ENCODE measurements around the gene CUEDC1. TPM values are rescaled to one million over a fixed set of nuclear protein-coding genes. Genes with fewer than 3 reads are reported as not detected.
A peak's percentile ranks its signal among the peaks of the same experiment; 100 is the strongest.

Gene CUEDC1
- total and polyA plus RNA-seq, 9 donors, result 6.7 to 30.2 (median 21.5) TPM

DNA sequence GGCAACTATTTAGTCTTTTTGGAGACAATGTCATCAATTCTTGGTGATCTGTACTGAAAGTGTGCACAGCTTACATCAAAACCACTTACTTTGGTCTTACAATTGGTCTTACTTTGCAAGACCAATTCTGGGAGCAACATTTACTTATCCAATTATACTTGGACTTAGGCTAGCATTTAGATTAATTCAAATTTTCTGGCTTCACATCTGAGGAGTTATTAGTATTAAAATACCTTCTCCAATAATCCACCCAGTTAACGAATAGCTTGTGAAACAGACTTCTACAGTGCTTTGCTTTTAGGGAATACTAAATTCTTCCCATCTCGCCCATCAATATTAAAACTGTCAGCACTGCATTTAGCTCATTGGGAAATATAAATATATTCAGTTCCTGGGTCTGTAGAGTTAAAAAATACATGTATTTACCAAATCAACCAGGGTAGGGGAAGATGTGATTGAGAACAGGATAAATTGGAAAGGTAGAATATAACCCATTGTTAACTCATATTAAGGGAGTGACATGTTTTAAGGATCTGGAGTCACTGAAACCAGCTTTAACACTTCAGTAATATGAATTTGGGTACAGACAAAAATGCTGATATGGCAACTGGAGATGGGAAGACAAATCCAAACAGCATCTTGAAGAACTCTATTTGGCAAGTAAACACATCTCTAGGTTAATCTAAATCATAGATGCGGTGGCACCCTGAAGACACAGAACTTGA is 42.0 kb upstream of the CUEDC1 start:
- TF ChIP-seq, protein P1, sequence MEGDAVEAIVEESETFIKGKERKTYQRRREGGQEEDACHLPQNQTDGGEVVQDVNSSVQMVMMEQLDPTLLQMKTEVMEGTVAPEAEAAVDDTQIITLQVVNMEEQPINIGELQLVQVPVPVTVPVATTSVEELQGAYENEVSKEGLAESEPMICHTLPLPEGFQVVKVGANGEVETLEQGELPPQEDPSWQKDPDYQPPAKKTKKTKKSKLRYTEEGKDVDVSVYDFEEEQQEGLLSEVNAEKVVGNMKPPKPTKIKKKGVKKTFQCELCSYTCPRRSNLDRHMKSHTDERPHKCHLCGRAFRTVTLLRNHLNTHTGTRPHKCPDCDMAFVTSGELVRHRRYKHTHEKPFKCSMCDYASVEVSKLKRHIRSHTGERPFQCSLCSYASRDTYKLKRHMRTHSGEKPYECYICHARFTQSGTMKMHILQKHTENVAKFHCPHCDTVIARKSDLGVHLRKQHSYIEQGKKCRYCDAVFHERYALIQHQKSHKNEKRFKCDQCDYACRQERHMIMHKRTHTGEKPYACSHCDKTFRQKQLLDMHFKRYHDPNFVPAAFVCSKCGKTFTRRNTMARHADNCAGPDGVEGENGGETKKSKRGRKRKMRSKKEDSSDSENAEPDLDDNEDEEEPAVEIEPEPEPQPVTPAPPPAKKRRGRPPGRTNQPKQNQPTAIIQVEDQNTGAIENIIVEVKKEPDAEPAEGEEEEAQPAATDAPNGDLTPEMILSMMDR (IDR thresholded peaks at IDR 0.05), result no peak
- TF ChIP-seq EP300 (IDR thresholded peaks at IDR 0.05) (no peak), POLR2A (IDR thresholded peaks at IDR 0.05) (no peak)
- Histone ChIP-seq H3K4me1 (ENCODE audit: insufficient read depth) (no peaks in the 10 kb centered on the region), H3K36me3 (no peaks in the 10 kb centered on the region), H3K27me3 (no peaks in the 10 kb centered on the region), H3K27ac (no peak overlapping the region), H3K9me3 (no peaks in the 10 kb centered on the region), H3K4me3 (no peak overlapping the region)
- intact Hi-C loops (cut with DNase I), result loop anchor here in 2 of 4 donors (5.0 kb wide), 1 partner anchor 140 kb away; no protein-coding TSS in a partner anchor
- no peak for DNase-seq
- 83 to 89% (median 85%) methylated on average over 3 of the region's 3 CpGs for WGBS, 3 donors

DNA sequence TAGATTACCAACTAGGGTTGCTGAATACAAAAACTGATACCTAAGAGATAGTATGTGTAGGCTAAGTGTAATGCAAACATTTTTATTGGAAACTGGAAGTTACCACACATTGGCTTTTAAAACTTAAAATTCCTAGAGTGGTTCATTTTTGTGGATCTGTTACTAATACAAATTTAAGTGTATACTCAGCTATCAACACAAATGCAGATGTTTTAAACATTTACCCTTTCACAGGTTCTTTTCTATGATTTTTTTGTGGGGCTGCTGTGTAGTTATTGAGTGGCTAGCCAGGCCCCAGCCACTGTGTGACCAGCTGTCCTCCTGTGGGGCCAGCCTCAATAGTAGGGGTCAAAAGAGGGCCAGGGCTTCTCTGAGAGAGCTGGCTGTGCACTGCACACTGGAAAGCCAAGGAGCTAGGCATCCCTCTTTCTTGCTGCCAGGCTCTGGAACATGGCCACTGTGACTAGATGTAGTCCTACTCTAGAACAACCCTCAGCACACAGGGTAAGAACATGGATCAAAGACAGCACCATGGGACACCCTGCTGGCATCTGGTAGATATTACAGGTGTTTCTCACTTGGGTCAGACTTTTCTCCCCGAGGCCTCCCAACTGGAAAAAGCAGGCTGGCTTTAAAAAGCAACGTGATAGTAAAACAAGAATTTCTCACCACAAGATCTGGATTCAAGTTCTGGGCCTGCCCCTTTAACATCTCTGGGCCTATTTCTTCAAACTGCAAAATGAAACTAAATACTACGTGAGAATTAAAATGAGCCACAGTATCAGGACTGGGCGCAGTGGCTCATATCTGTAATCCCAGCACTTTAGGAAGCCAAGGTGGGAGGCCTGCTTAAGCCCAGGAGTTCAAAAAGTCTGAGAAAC is 40.1 kb upstream of the CUEDC1 start:
- H3K36me3 ChIP-seq, result no peaks in the 10 kb centered on the region
- 27 to 34% (median 33%) methylated on average over 4 of the region's 4 CpGs for WGBS, 3 donors
- intact Hi-C loops (cut with DNase I), result loop anchor here in 2 of 4 donors (5.0 kb wide), 1 partner anchor 138 kb away; no protein-coding TSS in a partner anchor
- no peaks in the 10 kb centered on the region for H3K27me3 ChIP-seq
- no peak overlapping the region for H3K4me3 ChIP-seq
- DNase-seq, result peak; percentile 31 to 63 (median 48)
- no peaks in the 10 kb centered on the region for H3K4me1 ChIP-seq (ENCODE audit: insufficient read depth)
- no peaks in the 10 kb centered on the region for H3K9me3 ChIP-seq
- TF ChIP-seq EP300 (IDR thresholded peaks at IDR 0.05), result no peak
- TF ChIP-seq, protein P1 (IDR thresholded peaks at IDR 0.05), result peak; percentile 21 to 67 (median 65)
- peak overlapping the region in 1 of 2 donors; percentile 34 for H3K27ac ChIP-seq

DNA sequence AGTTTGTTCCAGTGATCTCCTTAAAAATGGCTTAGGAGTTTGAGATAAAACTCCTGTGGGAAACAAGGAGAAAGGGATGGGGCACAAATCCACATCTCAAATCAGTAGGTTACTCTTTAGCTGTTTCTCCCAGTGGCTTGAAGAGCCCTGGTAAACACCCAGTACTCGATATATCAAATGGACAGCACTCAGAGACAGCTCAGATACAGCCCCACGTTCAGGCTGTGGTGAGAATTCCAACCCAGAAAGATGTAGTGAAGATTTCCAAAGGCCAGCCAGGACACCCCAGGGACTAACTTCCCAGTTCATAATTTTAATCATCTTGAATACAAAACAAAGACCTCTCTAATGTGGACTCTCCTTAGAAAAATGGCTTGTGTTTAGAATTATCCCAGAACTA is 39.2 kb upstream of the CUEDC1 start:
- Histone ChIP-seq H3K4me1 (ENCODE audit: insufficient read depth) (no peaks in the 10 kb centered on the region), H3K27ac (no peak overlapping the region), H3K27me3 (no peaks in the 10 kb centered on the region), H3K36me3 (no peaks in the 10 kb centered on the region), H3K9me3 (no peaks in the 10 kb centered on the region), H3K4me3 (no peak overlapping the region)
- TF ChIP-seq EP300 (IDR thresholded peaks at IDR 0.05), result no peak
- 18 to 32% (median 27%) methylated on average over 2 of the region's 2 CpGs for WGBS, 3 donors
- DNase-seq, result no peak
- intact Hi-C loops (cut with DNase I), result loop anchor here in 1 of 4 donors (5.0 kb wide), 1 partner anchor 132 kb away; no protein-coding TSS in a partner anchor

DNA sequence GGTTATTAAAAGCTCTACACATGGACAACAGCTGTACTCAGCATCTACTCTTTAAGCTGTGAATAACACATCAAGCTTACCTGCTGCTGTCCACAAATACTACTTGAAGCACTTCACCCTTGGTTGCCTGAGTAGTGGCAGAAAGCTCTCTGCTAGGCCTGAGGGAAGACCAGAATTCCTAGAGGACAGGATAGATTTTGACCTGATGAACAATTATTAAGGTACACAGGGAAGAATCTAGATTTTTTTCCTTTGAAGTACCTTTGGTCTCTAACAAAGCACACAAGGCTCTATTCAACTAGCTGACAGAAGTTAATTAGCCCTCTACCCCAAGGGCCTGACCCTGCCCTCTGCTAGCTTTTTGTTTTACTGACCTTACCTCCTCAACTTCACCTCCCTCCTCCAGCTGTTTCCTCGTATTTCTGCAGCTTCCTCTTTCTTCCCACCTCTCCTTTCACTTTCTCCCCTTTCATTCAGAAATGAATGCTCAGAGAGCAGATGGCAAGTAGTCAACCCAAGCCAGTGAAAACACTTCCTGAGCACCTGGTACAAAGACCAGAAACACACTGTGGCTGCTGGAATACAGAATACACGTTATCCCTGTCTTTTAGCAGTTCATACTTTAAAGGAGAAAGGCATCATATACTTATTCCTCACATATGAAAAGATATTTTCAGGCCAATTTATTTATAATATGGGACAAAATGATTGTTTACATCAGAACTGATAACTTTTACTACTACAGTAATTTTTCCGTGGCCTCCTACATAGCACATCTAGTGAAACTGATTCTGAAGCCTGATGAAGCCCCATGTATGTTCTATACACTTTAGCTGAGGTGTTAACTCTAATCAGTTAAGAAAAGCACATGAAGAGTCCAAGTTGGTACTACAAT is 38.5 kb upstream of the CUEDC1 start:
- Histone ChIP-seq H3K27ac (no peak overlapping the region), H3K4me1 (ENCODE audit: insufficient read depth) (peaks cover 2% of the 10 kb centered on the region), H3K4me3 (no peak overlapping the region), H3K36me3 (no peaks in the 10 kb centered on the region), H3K27me3 (no peaks in the 10 kb centered on the region), H3K9me3 (no peaks in the 10 kb centered on the region)
- no peak for DNase-seq
- intact Hi-C loops (cut with DNase I), result loop anchor here in 1 of 4 donors (5.0 kb wide), 1 partner anchor 131 kb away; no protein-coding TSS in a partner anchor
- WGBS, 3 donors, result 21 to 35% (median 27%) methylated on average over 3 of the region's 3 CpGs
- TF ChIP-seq EP300 (IDR thresholded peaks at IDR 0.05), result no peak
- no peak for TF ChIP-seq POLR2A (IDR thresholded peaks at IDR 0.05)
- TF ChIP-seq, protein P1 (IDR thresholded peaks at IDR 0.05), result no peak

All from ovary (tissue), 9 donors.